MM.1S (cell line): ENCODE measurements around the gene LIMS2.

Experiments used
- DNase-seq: peaks from one replicate; pipeline ENCODE4 v3.0.0-alpha.2; 2015
- H2AFZ ChIP-seq: fragments of 300-600 bp; sonication (generic); 2 replicates; pipeline ENCODE4 v1.6.0; 2016; ENCODE audit warnings: antibody characterized with exemption, low read length
- H3F3A ChIP-seq: fragments of 300-600 bp; sonication (generic); 2 replicates; pipeline ENCODE4 v1.6.1; 2016; ENCODE audit warnings: mild to moderate bottlenecking, antibody characterized with exemption, low read length, moderate library complexity, mixed read lengths; ENCODE audit not compliant: insufficient read depth
- H3K27ac ChIP-seq: fragments of 300-600 bp; sonication (generic); 2 replicates; pipeline ENCODE4 v1.5.1; 2016; ENCODE audit warnings: mild to moderate bottlenecking, low read length
- H3K27me3 ChIP-seq: fragments of 300-600 bp; sonication (generic); replicated peaks from 2 replicates; pipeline ENCODE4 v1.6.0; 2016; ENCODE audit warnings: low read length; ENCODE audit not compliant: insufficient read depth
- H3K36me3 ChIP-seq: fragments of 300-600 bp; sonication (generic); replicated peaks from 2 replicates; pipeline ENCODE4 v1.6.1; 2016; ENCODE audit warnings: mild to moderate bottlenecking, low read length, mixed read lengths; ENCODE audit not compliant: insufficient read depth
- H3K4me1 ChIP-seq: fragments of 300-600 bp; sonication (generic); 2 replicates; pipeline ENCODE4 v1.6.1; 2016; ENCODE audit warnings: low read length, mixed read lengths
- H3K4me2 ChIP-seq: fragments of 300-600 bp; sonication (generic); 2 replicates; pipeline ENCODE4 v1.6.0; 2016; ENCODE audit warnings: low read depth, low read length
- H3K4me3 ChIP-seq: fragments of 300-600 bp; sonication (generic); 2 replicates; pipeline ENCODE4 v1.5.1; 2016; ENCODE audit warnings: low read length, mixed read lengths
- H3K79me2 ChIP-seq: fragments of 300-600 bp; sonication (generic); 2 replicates; pipeline ENCODE4 v1.6.1; 2016; ENCODE audit warnings: mixed run types, low read length, mixed read lengths
- H3K9ac ChIP-seq: fragments of 300-600 bp; sonication (generic); 2 replicates; pipeline ENCODE4 v1.6.1; 2016; ENCODE audit warnings: low read length, mixed read lengths
- H3K9me2 ChIP-seq: fragments of 300-600 bp; sonication (generic); replicated peaks from 2 replicates; pipeline ENCODE4 v1.6.1; 2016; ENCODE audit warnings: mild to moderate bottlenecking, low read length, mixed read lengths; ENCODE audit not compliant: insufficient read depth
- H3K9me3 ChIP-seq: fragments of 300-600 bp; sonication (generic); replicated peaks from 2 replicates; pipeline ENCODE4 v1.6.1; 2016; ENCODE audit warnings: mild to moderate bottlenecking, low read length, mixed read lengths; ENCODE audit not compliant: insufficient read depth
- H4K20me1 ChIP-seq: fragments of 300-600 bp; sonication (generic); 2 replicates; pipeline ENCODE4 v1.6.1; 2016; ENCODE audit warnings: mild to moderate bottlenecking, low read length, moderate library complexity, mixed read lengths; ENCODE audit not compliant: insufficient read depth
- CTCF ChIP-seq: fragments of 300-600 bp; sonication (generic); IDR thresholded peaks from 2 replicates; pipeline ENCODE4 v1.5.1; 2016; ENCODE audit warnings: antibody characterized with exemption, low read length, mixed read lengths
- EZH2 ChIP-seq: fragments of 300-600 bp; sonication (generic); optimal IDR thresholded peaks from 2 replicates; pipeline ENCODE3; 2017; ENCODE audit warnings: low read depth, mild to moderate bottlenecking, antibody characterized with exemption, low read length, mixed read lengths
- EZH2phosphoT487 ChIP-seq: fragments of 300-600 bp; sonication (generic); IDR thresholded peaks from 2 replicates; pipeline ENCODE4 v1.6.1; 2018; ENCODE audit warnings: antibody characterized with exemption, low read length

The LIMS2 gene

GRCh38 chr2:127675331-127676261, at the start of gene LIMS2:
Gene LIMS2, minus strand, starts transcription at chr2:127675530. Its CDS starts 506 bp downstream, at chr2:127675024.
- no peaks in the 10 kb centered on the region for H3K9me3 ChIP-seq
- H4K20me1 ChIP-seq = no peaks in the 10 kb centered on the region
- H3K9ac ChIP-seq = no peak within 1 kb of the TSS
- H3K79me2 ChIP-seq = no peaks in the 10 kb centered on the region
- no peaks in the 10 kb centered on the region for H3K4me1 ChIP-seq
- no peak for DNase-seq
- H3F3A ChIP-seq = no peaks in the 10 kb centered on the region
- H3K4me2 ChIP-seq = no peak within 1 kb of the TSS
- H3K27me3 ChIP-seq = peaks cover 43% of the 10 kb centered on the region
- H3K4me3 ChIP-seq = no peak within 1 kb of the TSS
- H3K36me3 ChIP-seq = no peaks in the 10 kb centered on the region
- no peak within 1 kb of the TSS for H3K27ac ChIP-seq
- TF ChIP-seq EZH2 (no peak), CTCF (no peak), EZH2phosphoT487 (no peak)
- H2AFZ ChIP-seq = no peak within 1 kb of the TSS
- no peaks in the 10 kb centered on the region for H3K9me2 ChIP-seq

- no peak overlapping the region for H3K9ac ChIP-seq
- H3K36me3 ChIP-seq = peaks cover 7% of the 10 kb centered on the region; the same call in 1 of the 2 replicates
- no peaks in the 10 kb centered on the region for H4K20me1 ChIP-seq
- H3K9me2 ChIP-seq = no peaks in the 10 kb centered on the region
- H3K9me3 ChIP-seq = no peaks in the 10 kb centered on the region
- TF ChIP-seq EZH2phosphoT487 = no peak
- H3K79me2 ChIP-seq = no peaks in the 10 kb centered on the region
- DNase-seq = no peak
- H3K4me2 ChIP-seq = no peak overlapping the region
- no peak overlapping the region for H3K27ac ChIP-seq
- no peaks in the 10 kb centered on the region for H3K27me3 ChIP-seq
- H3K4me1 ChIP-seq = no peaks in the 10 kb centered on the region
- H3F3A ChIP-seq = no peaks in the 10 kb centered on the region
- no peak overlapping the region for H3K4me3 ChIP-seq
- no peak overlapping the region for H2AFZ ChIP-seq
Measured at GRCh38 chr2:127722807-127723206, 47.5 kb upstream of the LIMS2 start.

GRCh38 chr2:127721978-127722355, 46.6 kb upstream of the LIMS2 start:
- no peak overlapping the region for H3K4me2 ChIP-seq
- no peaks in the 10 kb centered on the region for H4K20me1 ChIP-seq
- no peaks in the 10 kb centered on the region for H3K9me3 ChIP-seq
- DNase-seq = no peak
- H3K4me3 ChIP-seq = no peak overlapping the region
- H3K79me2 ChIP-seq = no peaks in the 10 kb centered on the region
- H3K4me1 ChIP-seq = no peaks in the 10 kb centered on the region
- H3K27ac ChIP-seq = no peak overlapping the region
- H3K9ac ChIP-seq = no peak overlapping the region
- no peaks in the 10 kb centered on the region for H3K9me2 ChIP-seq
- no peaks in the 10 kb centered on the region for H3F3A ChIP-seq
- peaks cover 7% of the 10 kb centered on the region; the same call in 1 of the 2 replicates for H3K36me3 ChIP-seq
- no peak for TF ChIP-seq EZH2phosphoT487
- no peak for TF ChIP-seq EZH2
- TF ChIP-seq CTCF = no peak
- H2AFZ ChIP-seq = no peak overlapping the region
- no peaks in the 10 kb centered on the region for H3K27me3 ChIP-seq
